Inflammatory macrophage treated with lipopolysaccharide for 4 hours (primary cell): ENCODE data around the gene USP3.
"Not testable (repeated sequence)": the region's sequence is repeated elsewhere in the genome, so short reads cannot be mapped to it uniquely, and the experiment has no call there.

Experiments used
- DNase-seq: peaks from one replicate; pipeline ENCODE4 v3.0.0-alpha.2; 2020

Gene USP3

DNA sequence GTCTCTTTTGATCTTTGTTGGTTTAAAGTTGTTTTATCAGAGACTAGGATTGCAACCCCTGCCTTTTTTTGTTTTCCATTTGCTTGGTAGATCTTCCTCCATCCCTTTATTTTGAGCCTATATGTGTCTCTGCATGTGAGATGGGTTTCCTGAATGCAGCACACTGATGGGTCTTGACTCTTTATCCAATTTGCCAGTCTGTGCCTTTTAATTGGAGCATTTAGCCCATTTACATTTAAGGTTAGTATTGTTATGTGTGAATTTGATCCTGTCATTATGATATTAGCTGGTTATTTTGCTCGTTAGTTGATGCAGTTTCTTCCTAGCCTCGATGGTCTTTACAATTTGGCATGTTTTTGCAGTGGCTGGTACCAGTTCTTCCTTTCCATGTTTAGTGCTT lies 116.4 kb downstream of the USP3 start:
- DNase-seq = not testable (repeated sequence)

DNA sequence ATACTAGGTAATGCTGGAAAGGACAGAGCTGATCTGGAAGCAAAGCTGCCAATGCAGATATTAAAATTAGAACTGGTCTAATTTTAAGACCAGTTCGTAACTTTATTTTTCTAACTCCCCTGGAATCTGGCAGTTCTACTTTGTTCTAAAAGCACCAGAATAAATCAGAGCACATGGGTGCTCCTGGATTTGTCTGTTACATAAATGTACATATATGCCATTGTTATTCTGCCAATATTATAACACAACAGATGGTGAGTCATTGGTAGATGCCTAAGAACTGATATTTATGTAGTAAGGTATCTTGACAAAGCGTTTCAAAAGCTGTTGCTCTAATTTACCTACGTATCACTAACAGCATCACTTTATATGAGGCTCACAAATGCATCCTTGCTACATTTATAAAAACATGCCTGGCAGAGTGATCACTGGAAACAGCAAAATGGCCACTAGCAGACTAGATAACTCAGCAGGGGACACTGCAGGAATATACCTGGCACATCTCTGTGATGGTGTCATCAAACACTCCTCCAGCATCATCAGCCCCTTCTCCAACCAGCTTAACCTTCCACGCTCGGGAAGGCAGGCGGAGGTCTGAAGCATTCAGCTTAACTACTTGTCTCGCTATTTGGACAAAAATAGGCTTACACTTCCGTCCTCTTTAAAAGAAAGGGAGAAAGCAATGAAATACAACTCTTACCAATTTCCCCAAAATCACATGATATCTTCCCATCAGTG lies 119.0 kb downstream of the USP3 start:
- no peak for DNase-seq

DNA sequence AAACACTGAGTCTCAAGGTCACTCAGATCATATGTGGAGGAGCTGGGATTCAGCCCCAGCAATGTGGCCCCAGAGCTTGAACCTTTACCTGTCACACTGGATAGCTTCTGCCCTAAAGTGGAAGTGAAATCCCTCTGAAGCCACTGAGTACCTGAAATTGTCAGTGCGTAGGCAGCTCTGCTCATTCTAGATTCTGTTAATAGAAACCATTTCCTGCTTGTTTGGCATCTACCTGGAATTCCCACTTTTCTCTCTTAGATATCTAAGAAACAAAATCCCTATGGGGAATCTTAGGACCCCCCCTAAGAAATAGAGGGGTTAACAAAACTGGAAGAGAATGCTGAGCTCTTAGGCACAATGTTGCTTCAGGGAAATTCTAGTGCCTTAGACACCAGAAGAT lies 122.6 kb downstream of the USP3 start:
- no peak for DNase-seq

DNA sequence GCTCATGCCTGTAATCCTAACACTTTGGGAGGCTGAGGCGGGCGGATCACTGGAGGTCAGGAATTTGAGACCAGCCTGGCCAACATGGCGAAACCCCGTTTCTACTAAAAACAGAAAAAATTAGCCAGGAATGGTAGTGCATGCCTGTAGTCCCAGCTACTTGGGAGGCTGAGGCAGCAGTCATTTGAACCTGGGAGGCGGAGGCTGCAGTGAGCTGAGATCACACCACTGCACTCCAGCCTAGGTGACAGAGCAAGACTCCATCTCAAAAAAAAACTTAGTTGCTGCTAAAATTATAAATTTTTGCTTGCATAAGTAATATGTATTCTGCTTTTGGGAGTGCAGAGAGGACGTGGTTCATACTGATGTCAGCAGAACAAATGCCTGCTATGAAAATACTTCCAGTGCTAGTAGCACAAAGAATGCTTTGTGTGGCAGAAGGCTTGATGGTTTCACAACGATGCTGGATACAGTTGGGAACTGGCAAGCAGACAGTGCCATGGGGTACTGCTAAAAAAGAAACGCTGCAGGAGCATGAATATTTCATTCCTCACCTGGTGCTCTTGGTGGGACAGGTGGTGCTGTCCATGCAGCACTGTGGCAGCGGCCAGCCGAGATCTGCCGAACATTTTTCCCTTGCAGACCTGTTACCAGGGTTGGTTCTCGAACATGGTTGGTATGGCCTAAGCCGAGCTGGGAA lies 123.9 kb downstream of the USP3 start:
- no peak for DNase-seq

DNA sequence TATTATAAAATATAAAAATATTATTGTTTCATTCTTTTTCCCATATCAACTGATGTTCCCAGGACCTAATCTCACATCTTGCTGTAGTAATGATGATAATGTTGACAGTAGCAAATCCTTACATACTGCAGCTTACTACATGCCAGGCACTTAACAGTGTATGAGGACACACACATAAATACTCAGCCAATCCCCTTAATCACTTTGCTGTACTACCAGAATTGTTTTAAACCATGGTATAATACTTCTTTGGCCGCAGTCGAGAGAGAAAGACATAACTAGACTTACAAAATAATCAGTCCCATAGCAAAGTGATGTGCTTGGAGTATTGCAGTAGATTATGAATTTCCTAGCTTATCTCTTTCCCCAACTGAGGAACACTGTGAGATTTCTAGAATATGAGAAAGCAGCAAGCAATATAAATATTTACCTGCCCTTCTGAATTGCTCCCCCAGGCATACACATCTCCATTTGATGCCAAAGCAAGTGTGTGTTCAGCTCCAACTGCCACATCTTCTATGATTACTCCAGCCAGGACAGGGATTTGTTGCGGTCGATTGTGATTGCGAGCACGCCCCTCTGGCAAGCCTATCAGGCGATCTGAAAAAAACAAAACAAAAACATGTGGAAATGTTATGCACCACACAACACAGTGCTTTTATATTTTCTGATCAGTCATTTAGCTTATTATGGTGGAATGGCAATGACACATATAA lies 125.8 kb downstream of the USP3 start:
- no peak for DNase-seq

DNA sequence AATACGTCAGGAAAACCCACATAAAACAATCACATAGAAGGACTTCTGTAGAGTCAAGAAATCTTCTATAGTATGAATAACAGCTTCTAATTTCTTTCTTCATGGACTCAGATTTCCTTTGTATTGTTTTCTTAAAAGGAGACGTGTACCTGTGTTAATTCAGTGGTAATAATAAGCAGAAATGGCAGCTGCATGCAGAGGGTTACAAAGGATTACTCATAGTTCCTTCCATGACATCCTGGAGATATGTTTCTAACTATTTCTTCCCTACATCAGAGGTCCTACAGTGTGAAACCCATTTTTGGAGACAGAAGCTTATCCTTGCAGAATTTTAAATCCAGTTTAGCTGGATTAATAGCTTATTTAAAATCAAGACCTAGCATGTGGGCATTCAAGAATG lies 128.9 kb downstream of the USP3 start:
- no peak for DNase-seq

DNA sequence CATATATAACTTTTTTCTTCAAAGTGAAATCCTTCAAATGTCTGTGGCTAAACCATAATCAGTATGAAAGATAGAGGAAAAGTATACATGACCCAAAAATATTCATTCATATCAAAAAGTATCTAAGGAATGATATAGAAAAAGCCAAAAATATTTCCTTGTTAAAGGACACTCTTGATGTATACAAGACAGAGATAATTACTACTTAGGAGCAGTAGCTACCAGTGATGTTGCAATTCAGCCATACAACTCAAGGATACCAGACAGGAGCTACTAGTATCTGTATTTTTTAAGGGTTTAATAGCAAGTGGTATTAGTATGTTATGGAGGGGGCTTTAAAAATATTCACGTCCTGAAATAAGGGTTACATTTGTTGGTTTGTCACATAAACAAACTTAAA lies 129.8 kb downstream of the USP3 start:
- DNase-seq = no peak

DNA sequence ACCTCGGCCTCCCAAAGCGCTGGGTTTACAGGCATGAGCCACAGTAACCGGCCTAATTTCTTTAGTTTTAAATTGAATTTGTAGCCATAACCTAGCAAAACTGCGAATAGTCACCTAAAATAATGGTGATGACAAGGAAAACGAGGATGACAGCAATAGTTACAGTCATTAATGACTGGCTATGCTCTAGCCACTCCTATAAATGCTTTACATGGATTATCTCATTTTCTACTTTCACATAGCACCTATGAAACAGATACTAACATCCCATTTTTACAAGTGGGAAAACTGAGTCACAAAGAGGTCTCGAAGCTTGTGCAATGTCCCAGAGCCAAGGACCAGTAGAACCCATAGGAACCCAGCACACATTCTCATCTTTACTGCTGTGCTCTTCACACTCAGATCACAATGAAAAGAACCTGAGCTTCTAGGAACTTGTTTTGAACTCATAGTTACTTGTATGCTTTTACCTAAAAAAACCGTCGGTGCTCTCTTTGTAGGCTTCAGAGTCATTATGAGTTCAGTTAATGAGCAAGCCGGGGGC lies 132.2 kb downstream of the USP3 start:
- no peak for DNase-seq

DNA sequence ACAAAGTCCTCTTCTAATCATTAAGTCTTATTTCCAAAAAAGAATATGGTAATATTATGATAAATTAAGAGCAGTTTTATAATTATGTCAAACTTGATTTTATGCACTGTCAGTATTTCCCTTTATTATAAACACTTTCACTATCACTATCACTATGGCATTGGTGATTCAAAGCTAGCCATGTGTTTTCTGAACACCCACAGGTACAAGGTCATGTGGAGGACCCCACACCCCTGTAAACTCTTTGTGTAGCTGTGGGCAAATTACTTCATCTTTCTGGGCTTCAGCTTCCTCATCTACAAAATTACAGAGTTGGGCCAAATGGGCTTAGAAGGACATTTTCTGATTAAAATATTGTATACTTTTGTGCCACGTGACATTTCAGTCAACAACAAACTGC lies 134.4 kb downstream of the USP3 start:
- DNase-seq = peak; percentile 59

DNA sequence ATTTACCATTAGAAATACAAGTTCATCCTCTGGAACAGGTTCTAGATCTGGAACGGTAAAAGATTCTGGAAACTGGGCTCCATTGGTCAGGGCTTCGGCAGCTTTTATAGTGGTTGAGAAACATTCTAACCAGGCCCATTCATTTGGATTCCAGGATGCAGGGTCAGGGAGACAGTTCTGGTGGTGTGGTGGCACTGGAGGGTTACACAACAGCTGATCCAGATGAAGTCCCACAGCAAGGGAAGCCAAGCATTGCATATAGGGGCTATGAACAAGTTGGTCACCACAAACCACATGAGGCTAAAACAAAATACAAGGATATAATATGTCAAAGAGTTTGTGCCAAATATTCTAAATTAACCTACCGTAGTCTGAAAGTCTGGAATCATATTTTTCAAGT lies 135.8 kb downstream of the USP3 start:
- no peak for DNase-seq
